Heart left ventricle (tissue), 13 donors: ENCODE measurements around the gene NSUN7.

Source experiments
- CTCF ChIP-seq, 12 donors: fragments of 200-600 bp; sonication (generic) in 4 of 12; IDR thresholded peaks; one replicate each; pipeline versions ENCODE4 v1.5.0 to v1.8.0; 2018 to 2022; ENCODE audit warnings: antibody characterized with exemption in 12 of 12, mild to moderate bottlenecking in 5 of 12
- POLR2A ChIP-seq, 2 donors: fragments of 450-650 bp; IDR thresholded peaks; one replicate each; pipeline ENCODE4 v1.6.1; 2017; ENCODE audit warnings: antibody characterized with exemption in 2 of 2, mild to moderate bottlenecking in 2 of 2, moderate library complexity in 2 of 2
- donor health status: ischemic (EF 13 %, LVEDD 7.1; RV severe dilation, severe dysfunction).
- donor health status: DM: no; HTN: yes; CAD: no.
- donor health status: DM: no; HTN: no; CAD: no.
- donor health status: ischemic (EF 25% LVEDD 6.9; RV normal size, moderate dysfunction).
- donor health status: ischemic (EF 25% LVEDD 5.7; RV mildly dilated, moderate dysfunction).
- donor health status: ischemic (EF 35%, LVEDD 5.7; RV mildly dilated, moderate dysfunction).
- donor health status: nonischemic (EF 11% LVEDD 7.7; RV severe dilation, severe dysfunction).
- donor health status: DM: yes; HTN: yes; CAD: no.
- donor health status: PGD.
- donor health status: ischemic (EF 29% LVEDD 5.4; RV normal size, mild dysfunction).
- donor health status: nonischemic (EF 23%, LVEDD 6.1; RV moderate dilation, normal function).

- TF ChIP-seq CTCF (IDR thresholded peaks at IDR 0.05), result no peak
- no peak for TF ChIP-seq POLR2A (IDR thresholded peaks at IDR 0.05)
Observed at GRCh38 chr4:40827758-40828157, 78.0 kb downstream of the NSUN7 start.
